ENCODE results near the gene CFAP65. TPM values are rescaled to one million over a fixed set of nuclear protein-coding genes. Genes with fewer than 3 reads are reported as not detected.

Gene CFAP65
- total and polyA plus RNA-seq, 2 of the 13 experiments (the other 11 are each of a cell fraction or from before 2014, with no cell fraction given): 0.05 TPM; not detected in 1

DNA sequence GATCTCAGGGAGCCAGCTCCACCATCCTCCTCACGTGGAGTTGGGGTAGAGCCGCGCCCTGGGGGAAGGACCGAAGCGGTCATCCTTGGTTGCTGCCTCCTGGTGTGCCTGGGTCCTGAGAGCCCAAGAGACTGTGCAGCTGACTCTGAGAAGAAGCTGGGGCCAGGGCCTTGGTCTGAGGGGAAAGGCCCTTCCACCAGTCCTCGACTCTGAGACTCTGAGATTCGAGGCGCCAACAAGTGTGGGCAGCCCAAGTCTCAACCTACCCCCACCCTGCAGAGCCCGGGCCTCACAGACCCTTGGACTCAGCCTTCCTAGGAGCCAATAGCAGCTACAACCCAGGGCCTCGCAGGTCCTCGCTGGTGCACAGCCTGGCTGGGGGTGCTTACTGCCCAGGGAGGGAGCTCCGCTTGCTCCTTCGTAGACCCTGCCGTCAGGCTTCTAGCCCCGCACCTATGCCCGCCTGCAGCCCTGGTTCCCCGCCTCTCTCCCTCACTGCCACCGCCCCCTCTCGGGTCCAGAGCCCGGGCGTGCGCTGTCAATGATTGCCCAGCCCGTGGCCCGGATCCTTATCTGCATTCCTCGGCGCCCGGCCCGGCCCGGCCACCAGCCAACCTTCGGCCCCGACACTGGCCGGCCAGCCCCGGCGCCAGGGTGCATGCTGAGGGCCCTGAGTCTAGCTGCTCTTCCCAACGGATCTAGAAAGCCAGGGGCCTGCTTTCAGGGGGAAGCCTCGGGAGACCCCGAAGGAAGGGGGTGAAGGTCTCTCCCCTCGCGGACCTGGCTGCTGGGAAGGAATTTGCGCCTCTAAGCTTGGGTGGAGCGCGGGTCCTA lies 17.4 kb upstream of the CFAP65 start (continued):
- peak; percentile 67; the same call in 1 of the 2 replicates for TF ChIP-seq FOXC1 (CRISPR knock-in tag; IDR thresholded peaks at IDR 0.05; ENCODE audit: borderline replicate concordance)
- TF ChIP-seq ZNF282 (IDR thresholded peaks at IDR 0.05; ENCODE audit: partially characterized antibody): no peak
- no peak for TF ChIP-seq ATF7 (IDR thresholded peaks at IDR 0.05)
- TF ChIP-seq ATF7 (CRISPR knock-in tag; IDR thresholded peaks at IDR 0.05): peak; percentile 30; the same call in 1 of the 2 replicates
- no peak for TF ChIP-seq RAD51 (IDR thresholded peaks at IDR 0.05; ENCODE audit: borderline replicate concordance)
- TF ChIP-seq, protein P1, sequence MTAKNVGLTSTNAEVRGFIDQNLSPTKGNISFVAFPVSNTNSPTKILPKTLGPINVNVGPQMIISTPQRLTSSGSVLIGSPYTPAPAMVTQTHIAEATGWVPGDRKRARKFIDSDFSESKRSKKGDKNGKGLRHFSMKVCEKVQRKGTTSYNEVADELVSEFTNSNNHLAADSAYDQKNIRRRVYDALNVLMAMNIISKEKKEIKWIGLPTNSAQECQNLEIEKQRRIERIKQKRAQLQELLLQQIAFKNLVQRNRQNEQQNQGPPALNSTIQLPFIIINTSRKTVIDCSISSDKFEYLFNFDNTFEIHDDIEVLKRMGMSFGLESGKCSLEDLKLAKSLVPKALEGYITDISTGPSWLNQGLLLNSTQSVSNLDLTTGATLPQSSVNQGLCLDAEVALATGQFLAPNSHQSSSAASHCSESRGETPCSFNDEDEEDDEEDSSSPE (CRISPR knock-in tag; IDR thresholded peaks at IDR 0.05): peak; percentile 66
- TF ChIP-seq ZBTB26 (CRISPR knock-in tag; IDR thresholded peaks at IDR 0.05; ENCODE audit: borderline replicate concordance): 0 out of 2 replicates have a peak, but pooled peaks have one; percentile 36
- peak; percentile 80; the same call in 1 of the 2 replicates for TF ChIP-seq ZNF746 (CRISPR knock-in tag; IDR thresholded peaks at IDR 0.05)
- TF ChIP-seq, protein P2, sequence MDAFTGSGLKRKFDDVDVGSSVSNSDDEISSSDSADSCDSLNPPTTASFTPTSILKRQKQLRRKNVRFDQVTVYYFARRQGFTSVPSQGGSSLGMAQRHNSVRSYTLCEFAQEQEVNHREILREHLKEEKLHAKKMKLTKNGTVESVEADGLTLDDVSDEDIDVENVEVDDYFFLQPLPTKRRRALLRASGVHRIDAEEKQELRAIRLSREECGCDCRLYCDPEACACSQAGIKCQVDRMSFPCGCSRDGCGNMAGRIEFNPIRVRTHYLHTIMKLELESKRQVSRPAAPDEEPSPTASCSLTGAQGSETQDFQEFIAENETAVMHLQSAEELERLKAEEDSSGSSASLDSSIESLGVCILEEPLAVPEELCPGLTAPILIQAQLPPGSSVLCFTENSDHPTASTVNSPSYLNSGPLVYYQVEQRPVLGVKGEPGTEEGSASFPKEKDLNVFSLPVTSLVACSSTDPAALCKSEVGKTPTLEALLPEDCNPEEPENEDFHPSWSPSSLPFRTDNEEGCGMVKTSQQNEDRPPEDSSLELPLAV (CRISPR knock-in tag; conservative IDR thresholded peaks at IDR 0.05; ENCODE audit: low read depth): no peak
- TF ChIP-seq HDAC2 (CRISPR knock-in tag; IDR thresholded peaks at IDR 0.05): peak; percentile 75
- TF ChIP-seq ZNF335 (CRISPR knock-in tag; IDR thresholded peaks at IDR 0.05): no peak
- TF ChIP-seq PAWR (CRISPR knock-in tag; IDR thresholded peaks at IDR 0.05; ENCODE audit: borderline replicate concordance): 0 out of 2 replicates have a peak, but pooled peaks have one; percentile 96
- 0 out of 2 replicates have a peak, but pooled peaks have one; percentile 79 for TF ChIP-seq ZNF737 (CRISPR knock-in tag; IDR thresholded peaks at IDR 0.05; ENCODE audit: borderline replicate concordance)
- TF ChIP-seq ZNF253 (CRISPR knock-in tag; IDR thresholded peaks at IDR 0.05; ENCODE audit: borderline replicate concordance): 0 out of 2 replicates have a peak, but pooled peaks have one; percentile 30
- 0 out of 2 replicates have a peak, but pooled peaks have one; percentile 17 for TF ChIP-seq ZNF337 (CRISPR knock-in tag; IDR thresholded peaks at IDR 0.05; ENCODE audit: borderline replicate concordance, low read depth)
- TF ChIP-seq TBL1XR1 (IDR thresholded peaks at IDR 0.05; ENCODE audit: borderline replicate concordance, low read length, partially characterized antibody): no peak
- peak; percentile 73; the same call in 1 of the 2 replicates for TF ChIP-seq ARID4A (CRISPR knock-in tag; IDR thresholded peaks at IDR 0.05; ENCODE audit: borderline replicate concordance)
- peak; percentile 66; the same call in 1 of the 2 replicates for TF ChIP-seq ZNF317 (CRISPR knock-in tag; IDR thresholded peaks at IDR 0.05)

Data from HepG2 (cell line).